HG02840 (cell line): Measurements from ENCODE around the gene NEUROD1.
"Not testable (repeated sequence)": the region's sequence is repeated elsewhere in the genome, so short reads cannot be mapped to it uniquely, and the experiment has no call there.

Source experiments
- ATAC-seq: cut with Tn5 transposase; IDR thresholded peaks from one replicate; pipeline ENCODE4 v1.9.1; 2021; ENCODE audit warnings: mild to moderate bottlenecking, moderate library complexity, moderate number of reproducible peaks; ENCODE audit not compliant: unreplicated experiment, low FRiP score

NEUROD1 gene

DNA sequence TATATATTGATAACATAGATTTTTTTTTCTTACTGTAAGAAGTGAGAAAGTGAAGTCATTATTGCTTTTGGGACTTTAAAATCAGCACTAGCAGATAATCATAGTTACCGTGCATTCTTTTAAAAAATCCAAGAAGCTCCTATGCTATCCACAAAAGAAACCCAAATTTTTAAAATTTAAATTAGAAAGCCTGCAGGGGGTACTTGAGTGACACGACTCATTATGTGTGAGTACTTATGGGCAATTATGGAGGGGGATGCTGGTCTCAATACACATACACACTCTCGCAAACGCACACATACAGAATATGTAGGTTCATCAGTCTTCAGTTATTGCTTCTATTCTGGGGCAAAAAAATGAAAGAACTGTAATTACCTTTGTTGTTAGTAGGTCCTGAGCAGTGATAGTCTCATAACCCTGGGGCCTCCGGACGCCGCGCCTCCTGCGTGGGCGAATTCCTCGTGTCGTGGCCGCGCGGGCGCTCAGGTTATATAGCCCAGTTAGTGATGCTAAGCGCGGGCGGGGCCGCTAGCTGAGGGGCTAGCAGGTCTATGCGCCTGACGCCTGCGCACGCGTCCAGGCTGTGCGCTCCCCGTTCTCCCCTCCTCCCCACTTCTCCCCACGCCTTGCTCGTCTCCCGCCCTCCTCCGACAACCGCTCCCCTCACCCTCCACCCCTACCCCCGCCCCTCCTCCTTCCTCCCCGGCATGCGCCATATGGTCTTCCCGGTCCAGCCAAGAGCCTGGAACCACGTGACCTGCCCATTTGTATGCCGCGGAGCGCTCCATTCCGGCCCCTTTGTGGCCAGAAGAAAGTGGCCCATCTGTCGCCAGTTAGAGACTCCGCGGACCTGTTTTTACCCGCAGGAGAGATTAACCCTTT, at the start of gene NEUROD1:
Gene NEUROD1 (minus strand): TSS at position 463 of the 882 bp plus-strand sequence. CDS start 1,657 bp downstream, outside the sequence.
- ATAC-seq: no peak

DNA sequence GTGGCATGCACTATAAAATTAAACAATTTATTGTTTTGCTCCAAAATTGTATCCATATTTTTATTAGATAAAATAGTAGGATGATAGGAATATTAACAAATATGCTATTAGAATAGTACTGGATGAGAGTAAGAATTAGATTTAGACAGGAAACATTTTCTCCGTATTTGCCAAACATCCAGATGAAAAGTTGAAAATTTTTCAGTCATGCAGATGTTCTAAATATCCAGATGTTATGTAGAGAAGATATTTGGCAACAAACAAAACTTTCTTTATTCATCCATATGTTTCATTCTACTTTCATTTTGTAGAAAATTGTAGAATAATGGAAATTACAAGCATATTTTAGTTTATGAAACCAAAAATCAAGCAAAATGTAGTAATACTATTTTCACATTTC, 45.2 kb upstream of the NEUROD1 start:
- ATAC-seq: no peak

DNA sequence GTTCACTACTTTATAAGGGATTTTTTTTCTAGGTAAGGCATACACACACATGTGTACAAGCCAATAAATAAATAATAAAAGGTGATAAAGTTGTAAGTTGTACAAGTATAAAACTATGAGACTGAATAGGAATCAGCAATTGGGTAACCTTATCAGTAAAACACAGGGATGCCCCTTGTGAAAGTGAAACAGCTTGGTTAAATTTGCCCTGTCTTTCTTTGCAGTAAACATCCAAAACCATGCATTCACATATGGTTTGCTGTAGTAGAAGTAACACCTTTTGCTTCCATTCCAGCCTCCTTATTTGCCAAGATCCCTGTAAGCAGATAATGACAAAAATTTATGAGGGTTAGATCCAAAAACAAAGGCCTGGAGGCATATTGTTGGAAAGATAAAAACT, 44.3 kb upstream of the NEUROD1 start:
- no peak for ATAC-seq

DNA sequence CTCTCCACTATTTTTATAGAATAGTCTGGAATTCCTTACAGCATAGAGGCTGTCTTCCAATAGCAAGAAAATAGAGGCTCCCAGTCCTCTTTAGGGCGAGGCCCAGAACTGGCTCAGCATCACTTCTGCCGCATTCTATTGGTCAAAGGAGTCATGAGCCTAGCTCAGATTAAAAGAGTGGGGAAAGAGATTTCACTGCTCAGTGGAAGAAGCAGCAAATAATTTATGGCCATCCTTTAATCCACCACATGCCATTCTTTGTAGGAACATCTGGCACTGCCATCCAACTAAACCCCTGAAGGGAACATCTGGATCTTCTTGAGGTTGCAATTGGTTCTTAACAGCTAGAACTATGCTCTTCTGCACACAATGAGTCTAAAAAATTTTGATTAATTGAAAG, 43.4 kb upstream of the NEUROD1 start:
- ATAC-seq: no peak

DNA sequence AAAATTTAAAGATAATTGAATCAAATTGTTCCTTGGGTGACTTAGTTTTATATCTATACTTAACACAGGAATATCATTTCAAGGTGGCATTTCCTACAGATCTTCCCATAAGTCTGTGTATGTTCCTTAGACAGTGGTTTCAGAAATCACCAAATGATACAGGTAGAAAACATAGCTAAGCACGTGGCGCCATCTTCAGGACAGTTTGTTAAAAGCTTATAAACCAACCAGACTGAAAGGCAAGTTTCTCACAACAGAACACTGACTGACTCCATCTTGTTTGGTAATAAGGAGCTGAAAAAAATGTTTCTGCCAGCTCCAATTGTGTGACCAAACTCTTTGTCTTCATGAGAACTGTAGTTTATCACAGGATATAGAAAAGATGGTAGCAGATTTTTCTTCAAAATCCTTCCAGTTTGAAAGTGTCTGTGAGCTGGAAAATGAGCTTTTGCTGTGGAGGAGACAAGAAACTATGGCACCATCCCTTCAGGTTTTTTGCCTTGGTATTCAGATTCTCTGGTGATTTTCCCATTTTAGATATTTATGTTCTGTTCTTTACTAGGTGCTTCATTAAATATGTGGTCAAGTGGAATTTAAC, 34.8 kb upstream of the NEUROD1 start:
- peak; percentile 63 for ATAC-seq

DNA sequence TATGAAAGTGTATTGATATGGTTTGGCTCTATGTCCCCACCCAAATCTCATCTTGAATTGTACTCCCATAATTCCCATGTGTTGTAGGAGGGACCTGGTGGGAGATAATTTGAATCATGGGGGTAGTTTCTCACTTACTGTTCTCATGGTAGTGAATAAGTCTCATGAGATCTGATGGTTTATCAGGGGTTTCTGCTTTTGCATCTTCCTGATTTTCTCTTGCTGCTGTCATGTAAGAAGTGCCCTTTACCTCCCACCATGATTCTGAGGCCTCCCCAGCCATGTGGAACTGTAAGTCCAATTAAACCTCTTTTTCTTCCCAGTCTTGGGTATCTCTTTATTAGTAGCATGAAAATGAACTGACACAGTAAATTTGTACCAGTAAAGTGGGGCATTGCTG, 30.7 kb upstream of the NEUROD1 start:
- not testable (repeated sequence) for ATAC-seq

DNA sequence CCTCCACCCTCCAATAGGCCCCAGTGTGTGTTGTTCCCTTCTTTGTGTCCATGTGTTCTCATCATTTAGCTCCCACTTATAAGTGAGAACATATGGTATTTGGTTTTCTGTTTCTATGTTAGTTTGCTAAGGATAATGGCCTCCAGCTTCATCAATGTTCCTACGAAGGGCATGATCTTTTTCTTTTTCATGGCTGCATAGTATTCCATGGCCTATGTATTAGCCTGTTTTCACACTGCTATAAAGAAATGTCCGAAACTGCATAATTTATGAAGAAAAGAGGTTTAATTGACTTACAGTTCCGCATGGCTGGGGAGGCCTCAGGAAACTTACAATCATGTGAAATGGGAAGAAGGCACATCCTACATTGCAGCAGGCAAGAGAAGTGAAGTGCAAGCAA, 22.2 kb upstream of the NEUROD1 start:
- not testable (repeated sequence) for ATAC-seq

DNA sequence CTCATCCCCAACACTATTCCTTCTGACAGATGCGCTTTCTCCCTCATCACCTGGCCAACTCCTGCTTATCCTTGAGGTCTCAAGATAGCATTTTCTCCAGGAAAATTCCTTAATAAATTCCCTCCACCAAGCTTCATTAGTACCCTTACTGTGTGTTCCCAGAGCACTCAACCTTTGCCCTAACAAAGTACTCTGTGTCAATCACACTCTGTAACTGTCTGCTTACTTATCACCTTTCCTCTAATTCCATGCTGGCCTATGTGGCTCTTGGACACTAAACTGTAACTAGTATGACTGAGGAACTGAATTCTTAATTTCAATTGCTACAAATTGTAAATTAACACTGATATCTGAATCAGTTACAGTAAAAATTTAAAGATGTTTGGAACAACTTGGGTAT, 17.9 kb upstream of the NEUROD1 start:
- ATAC-seq: no peak

DNA sequence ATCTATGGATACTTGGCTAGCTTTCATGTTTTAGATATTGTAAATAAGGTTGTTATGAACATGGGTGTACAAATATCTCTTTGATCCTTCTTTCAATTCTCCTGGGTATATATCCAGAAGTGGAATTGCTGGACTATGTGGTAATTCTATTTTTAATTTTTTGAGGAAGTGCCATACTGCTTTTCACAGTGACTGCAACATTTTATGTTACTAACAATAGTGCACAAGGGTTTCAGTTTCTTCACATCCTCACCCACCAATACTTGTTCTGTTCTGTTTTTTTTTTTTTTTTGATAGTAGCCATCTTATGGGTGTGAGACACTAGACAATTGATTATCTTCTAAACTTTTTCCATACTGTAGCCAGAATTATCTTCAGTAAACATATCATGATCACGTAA, 17.3 kb upstream of the NEUROD1 start:
- ATAC-seq: no peak

DNA sequence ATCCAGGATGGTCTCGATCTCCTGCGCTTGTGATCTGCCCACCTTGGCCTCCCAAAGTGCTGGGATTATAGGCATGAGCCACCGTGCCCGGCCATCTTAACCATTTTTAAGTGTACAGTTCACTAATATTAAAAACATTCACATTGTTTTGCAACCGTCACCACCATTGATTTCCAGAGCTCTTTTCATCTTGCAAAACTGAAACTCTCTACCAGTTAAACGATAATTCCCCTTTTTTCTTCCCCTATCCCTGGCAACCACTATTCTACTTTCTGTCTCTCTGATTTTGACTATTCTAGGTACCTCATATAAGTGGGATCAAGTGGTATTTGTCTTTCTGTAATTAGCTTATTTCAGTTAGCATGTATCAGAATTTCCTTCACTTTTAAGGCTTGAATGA, 16.8 kb upstream of the NEUROD1 start:
- ATAC-seq: no peak

DNA sequence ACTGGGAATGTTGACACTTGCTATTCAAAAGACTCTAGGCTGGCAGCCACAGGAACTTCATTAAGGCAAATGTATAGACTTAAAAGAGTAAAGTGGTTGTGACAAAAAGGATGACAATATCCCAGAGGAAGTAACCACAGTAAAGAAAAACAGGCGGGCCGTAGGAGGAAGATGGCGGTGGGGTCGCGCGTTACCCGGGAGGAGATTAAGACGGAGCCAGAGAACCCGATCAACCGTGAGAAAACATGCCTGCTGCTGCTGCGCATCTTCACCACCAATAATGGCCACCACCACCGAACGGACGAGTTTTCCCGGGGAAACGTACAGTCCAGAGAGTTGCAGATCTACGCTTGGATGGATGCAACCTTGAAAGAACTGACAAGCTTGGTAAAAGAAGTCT, 14.0 kb upstream of the NEUROD1 start:
- ATAC-seq: no peak

DNA sequence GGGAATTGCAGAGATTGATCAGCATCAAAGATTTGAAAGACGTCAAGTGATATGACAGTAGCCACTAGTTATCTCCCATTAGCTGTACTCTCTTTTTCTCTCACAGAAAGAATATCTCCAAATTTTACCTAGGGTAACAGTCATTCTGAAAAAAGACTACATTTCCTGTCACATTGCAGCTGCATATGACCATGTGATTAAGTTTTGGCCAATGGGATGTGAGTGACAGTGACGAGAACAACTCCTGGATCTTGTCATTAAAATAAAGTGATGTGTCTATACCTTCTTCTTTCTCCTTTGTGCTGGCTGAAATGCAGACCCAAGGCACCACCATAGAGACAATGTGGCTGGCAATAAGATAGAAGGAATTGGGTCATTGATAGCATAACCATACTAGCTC, 10.5 kb upstream of the NEUROD1 start:
- no peak for ATAC-seq

DNA sequence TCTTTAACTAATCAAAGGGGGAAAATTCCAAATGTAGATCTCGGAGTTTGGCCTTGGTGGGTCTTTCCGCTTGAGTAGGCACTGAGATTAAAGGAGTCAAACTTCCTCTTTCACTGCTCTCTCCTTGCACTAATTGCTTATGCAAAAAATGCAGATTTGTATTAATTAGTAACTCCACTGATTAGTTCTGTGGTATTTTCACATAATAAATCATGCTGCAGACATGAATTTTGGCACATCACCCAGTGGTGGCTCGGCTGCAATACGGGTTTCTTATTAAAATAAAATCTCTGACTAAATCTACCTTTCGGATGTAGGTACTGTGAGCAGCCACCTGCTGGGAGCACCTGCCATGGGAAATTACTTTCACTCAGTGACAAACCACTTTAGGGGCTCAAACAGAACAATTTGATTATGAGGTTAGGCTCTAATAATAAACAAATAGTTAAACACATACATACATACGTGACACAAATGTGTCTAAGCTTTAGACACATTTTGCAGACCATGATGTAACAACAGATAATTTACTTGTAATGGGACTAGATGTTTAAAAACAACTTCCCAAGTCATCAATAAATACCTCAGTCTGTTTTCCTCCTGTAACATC, 6.4 kb upstream of the NEUROD1 start:
- no peak for ATAC-seq

DNA sequence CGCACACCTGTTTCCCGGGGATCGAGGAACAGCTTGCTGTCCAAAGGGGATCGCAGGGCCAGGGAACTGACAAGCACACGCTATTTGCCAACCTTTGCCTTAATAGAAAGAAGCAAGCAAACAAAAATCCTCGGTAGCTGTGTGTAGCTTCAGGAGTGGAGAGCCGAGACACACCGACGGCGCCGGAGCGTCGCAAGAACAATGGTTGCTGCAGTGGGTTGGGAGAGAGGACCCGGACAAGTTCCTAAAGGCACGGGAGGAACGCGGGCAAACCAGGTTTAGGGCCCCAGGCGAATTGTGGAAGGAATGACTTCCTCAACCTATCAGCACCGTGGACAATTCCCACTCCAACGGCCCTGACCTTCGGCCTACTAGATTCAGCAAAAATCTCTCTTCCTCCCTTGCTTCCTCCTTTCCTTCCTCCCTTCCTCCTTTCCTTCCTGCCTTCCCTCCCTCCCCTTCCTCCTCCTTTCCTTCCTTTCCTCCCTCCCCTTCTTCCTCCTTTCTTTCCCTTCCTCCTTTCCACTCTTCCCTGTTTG, 4.9 kb upstream of the NEUROD1 start:
- no peak for ATAC-seq

DNA sequence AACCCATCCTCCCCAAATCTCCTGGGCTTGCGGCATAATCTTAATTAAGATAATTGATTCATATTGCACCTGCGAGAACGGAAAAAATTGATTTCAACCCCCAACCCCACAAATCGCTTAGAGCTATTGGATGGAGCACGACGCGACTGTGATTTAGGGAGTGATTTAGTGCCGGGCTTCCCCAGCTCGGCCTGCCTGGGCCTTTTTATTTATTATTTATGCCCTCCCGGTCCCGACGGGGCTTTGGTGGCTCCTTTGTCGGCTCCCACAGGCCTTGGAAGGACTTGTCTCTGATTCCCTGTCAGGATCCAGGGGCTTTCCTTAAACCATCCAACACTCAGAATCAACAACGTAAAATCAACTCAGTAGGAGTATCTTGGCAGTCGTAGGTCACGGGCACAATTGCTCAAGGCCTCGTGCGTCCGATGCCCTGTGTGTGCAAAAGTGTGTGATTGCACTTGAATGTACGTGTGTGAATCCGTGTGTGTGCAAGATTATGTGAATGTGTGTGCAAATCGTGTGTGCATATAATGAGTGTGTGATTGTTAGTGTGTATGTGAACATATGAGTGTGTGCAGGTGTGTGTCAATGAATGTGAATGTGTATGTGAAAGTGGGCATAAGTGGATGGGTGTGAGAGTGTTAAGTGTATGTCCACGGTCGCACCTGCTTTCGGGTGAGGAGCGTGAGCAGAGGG, 4.3 kb upstream of the NEUROD1 start:
- ATAC-seq: no peak

DNA sequence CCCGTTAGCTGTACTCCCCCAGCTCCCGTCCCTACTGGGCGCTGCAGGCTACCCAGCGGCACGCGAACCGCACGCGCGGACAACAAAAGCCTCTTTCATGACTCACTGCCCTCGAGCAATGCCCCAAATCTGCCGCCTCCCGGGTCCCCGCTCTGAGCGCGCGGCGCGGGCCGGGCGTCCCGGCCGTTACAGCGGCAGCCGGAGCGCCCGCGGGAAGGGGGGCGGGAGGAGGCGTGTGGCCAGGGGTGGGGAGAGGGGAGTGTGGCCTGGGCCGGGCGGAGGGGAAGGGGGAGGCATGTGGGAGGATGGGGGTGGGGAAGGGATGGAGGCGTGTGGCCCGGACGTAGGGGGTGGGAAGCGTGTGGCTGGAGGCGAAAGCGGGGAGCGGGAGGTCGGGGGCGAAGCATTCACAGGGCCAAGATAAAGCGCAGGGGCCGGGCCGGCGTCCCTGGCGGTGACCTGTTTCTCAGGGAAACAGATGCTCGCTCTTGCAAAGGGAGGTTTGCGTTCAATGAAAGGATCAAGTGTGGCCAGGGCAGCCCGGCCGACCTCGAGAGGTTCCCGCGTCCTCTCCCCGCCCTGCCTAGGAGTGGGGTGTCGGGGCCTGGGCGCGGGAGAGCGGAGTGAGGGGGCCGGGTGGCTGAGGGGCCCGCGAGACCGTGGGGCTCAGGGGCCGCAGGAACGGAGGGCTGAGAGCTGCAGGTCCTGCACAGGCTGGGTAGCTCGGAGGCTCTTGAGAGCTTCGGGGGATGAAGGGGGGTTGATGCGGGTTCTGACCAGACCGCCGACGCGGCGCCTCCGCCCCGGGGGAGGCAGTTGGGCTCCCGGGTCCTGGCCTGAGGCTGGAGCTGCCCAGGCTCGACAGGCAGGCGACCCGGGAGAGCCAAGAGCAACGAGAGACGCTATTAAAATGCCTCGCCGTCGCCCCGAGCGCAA, 3.5 kb upstream of the NEUROD1 start:
- ATAC-seq: no peak

DNA sequence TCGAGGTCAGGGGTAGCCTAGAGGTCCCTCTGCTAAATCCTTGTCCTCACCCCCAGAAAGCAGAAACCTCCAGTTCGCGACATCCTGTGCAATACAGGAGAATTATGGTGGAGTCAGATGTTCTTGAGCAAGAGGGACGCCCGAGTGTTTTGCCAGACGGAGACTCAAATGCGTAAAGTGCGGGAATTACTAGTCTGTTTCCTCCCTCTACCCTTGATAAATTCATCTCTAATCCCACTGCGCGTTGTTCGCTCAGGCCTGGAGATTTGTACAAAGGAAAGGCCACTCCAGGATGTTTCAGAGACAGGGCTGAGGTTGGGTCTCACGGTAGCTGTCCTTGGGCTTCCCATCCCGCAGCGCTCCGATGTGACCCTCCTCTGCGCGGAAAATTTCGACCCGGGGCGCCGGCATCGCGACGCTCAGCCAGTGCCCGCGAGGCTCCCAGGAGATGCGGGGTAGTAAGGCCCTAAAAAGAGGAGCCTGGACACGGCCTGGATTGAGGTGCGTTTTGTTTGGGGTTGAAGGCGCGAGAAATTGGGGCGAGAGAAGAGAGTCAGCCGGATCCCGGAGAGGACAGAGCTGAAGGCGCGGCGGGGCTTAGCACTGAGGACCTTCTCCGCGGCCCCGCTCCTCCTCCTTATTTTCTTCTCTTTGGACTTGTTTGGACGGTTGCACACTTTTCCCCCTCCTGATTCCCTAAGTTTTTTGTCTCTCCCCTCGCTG, 2.6 kb upstream of the NEUROD1 start:
- no peak for ATAC-seq

DNA sequence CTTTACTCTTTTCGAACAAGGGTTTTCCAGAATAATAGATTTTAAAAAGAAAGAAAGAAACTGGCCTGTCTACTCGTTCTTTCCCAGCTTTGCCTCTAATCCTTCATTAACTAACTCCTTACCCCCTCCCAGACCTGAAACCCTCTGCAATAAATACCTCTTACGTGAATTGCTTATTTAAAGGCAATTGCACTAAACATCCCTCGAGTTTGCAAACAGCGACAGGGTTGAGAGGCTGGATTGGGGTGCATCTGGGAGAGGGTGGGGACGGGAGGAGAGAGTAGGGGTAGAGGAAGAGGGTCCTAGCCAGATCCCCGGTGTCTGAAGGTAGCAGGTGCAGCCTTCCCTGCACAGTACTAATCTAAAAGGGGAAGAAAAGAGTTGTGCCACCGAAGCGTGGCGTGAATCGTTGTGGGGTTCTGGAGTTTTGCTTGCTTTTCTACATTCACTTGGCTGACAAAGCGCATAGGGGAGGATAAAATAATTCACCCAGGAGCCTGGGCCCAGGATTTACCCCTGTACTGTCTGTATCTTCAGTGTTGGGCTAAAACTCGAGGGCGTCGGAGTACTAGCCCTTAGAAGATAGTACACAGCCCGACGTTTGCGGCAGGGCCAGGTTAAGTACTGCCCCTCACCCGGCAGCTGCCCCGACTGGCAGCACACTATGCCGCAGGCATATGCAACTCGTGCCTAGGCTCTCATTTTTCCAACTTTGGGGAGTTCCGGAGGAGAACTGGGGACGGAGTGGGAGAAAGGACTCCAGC, 1.9 kb upstream of the NEUROD1 start:
- no peak for ATAC-seq
